Measurements from ENCODE around the gene PRKAG2. TPM values are rescaled to one million over a fixed set of nuclear protein-coding genes. Genes with fewer than 3 reads are reported as not detected.

Gene PRKAG2
- total RNA-seq, 1 experiment from 2014 or later: 73.9 TPM

DNA sequence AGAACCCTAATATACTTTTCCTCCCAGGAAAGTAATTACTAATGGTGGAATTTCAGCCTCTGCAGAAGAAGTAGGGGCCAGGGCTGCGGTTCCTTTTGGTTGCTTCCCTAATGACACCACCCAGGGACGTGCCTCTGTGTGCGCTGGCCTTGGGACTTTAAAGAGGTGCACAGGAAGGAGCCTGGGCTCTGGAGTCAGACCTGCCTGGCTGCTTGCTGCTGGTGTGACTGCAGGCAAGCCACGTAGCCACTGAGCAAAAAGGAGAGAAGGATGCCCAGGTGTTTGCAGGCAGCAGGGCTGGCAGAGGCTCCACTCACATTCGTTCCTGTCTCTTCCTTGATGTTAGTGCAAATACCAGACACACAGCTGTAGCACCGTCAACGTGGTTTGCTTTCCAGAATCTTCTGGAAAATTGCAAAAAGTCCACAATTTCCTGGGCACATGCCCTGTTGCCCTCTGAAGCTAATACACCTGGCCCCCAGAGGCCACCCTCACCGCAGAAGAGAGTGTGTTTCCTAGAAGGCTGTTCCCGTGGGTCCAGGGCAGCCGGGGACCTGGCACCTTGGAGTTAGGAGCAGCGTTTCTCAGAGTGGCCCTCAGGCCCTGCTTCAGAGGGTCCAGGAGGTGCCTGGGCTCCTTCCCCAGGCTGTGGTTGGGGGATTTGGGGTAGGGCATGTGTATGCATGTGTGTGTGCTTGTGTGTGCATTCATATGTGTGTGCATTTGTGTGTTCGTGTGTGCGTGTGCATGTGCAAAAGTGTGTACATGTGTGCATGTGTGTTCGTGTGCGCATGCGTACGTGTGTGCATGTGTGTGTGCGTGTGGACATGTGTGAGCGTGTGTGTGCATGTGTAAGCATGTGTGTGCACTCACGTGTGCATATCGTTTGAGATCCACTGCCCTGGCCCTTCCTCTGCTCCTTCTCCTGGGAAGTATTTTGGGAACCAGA is 12.8 kb upstream of the PRKAG2 start:
- TF ChIP-seq, protein P1, sequence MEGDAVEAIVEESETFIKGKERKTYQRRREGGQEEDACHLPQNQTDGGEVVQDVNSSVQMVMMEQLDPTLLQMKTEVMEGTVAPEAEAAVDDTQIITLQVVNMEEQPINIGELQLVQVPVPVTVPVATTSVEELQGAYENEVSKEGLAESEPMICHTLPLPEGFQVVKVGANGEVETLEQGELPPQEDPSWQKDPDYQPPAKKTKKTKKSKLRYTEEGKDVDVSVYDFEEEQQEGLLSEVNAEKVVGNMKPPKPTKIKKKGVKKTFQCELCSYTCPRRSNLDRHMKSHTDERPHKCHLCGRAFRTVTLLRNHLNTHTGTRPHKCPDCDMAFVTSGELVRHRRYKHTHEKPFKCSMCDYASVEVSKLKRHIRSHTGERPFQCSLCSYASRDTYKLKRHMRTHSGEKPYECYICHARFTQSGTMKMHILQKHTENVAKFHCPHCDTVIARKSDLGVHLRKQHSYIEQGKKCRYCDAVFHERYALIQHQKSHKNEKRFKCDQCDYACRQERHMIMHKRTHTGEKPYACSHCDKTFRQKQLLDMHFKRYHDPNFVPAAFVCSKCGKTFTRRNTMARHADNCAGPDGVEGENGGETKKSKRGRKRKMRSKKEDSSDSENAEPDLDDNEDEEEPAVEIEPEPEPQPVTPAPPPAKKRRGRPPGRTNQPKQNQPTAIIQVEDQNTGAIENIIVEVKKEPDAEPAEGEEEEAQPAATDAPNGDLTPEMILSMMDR (IDR thresholded peaks at IDR 0.05; ENCODE audit: unreplicated experiment): no peak
- H3K4me1 Mint-ChIP-seq (ENCODE audit: insufficient read depth, unreplicated experiment): no peaks in the 10 kb centered on the region
- DNase-seq (ENCODE audit: unreplicated experiment): no peak
- ChIA-PET POLR2A (no interaction called here), CTCF (no interaction called here)
- no TSS peak for BruUV-seq (replicated peaks)
- H3K36me3 Mint-ChIP-seq (ENCODE audit: insufficient read depth, unreplicated experiment): no peaks in the 10 kb centered on the region
- no peak overlapping the region for H3K27ac Mint-ChIP-seq (ENCODE audit: low read depth, unreplicated experiment)
- no peak overlapping the region for H3K4me3 Mint-ChIP-seq (ENCODE audit: unreplicated experiment)
- intact Hi-C loops (cut with micrococcal nuclease): no loop called here
- peaks cover 58% of the 10 kb centered on the region for H3K27me3 Mint-ChIP-seq (ENCODE audit: insufficient read depth, unreplicated experiment)
- H3K9me3 Mint-ChIP-seq (ENCODE audit: unreplicated experiment): no peaks in the 10 kb centered on the region

DNA sequence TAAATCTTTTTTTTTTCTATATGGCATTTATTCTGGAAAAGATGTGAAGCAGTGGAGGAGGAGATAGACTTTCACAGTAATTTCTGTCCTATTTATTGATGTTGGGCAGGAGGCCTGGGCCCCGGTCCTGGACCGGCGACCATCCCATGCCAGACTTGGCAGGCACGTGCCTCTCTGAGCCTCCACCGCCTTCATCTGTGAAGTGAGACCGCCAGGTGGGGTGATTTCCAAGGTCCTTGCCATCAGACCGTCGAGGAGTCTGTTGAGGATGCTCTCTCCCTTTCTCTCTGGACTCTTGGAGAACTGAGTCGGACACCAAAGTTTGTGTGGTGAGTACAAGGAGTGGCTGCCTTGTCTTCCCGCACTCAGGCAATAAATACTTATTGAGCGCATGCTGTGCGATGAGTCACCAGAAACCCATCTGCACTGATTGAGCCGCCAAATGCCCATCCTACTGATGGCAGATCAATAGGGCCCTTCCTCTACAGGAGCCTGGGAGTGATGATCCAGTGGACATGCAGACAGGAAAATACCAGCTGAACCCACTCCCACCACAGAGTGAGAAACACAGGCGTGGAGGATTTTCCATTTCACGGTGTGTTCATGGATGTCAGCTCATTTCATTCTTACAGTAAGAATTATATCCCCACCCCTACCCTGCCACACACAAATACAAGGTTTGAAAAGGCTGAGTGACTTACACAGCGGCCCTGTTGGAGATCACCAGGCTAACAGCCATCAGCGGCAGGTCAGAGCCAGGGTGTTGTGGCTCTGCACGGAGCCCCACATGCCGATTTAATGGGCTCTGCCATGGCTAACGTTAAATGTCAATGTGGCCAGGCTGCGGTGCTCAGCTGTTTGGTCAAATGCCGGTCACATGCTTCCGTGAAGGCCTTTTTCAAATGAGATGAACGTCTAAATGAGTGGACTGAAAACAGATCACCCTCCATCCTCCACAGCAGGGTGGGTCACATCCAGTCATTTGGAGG is 11.5 kb upstream of the PRKAG2 start:
- Mint-ChIP-seq H3K27ac (ENCODE audit: low read depth, unreplicated experiment) (no peak overlapping the region), H3K9me3 (ENCODE audit: unreplicated experiment) (no peaks in the 10 kb centered on the region), H3K4me1 (ENCODE audit: insufficient read depth, unreplicated experiment) (no peaks in the 10 kb centered on the region), H3K4me3 (ENCODE audit: unreplicated experiment) (no peak overlapping the region), H3K36me3 (ENCODE audit: insufficient read depth, unreplicated experiment) (no peaks in the 10 kb centered on the region), H3K27me3 (ENCODE audit: insufficient read depth, unreplicated experiment) (peaks cover 60% of the 10 kb centered on the region)
- BruUV-seq (replicated peaks): no TSS peak
- intact Hi-C loops (cut with micrococcal nuclease): no loop called here
- POLR2A ChIA-PET: interaction anchor here (0.7 kb wide), 1 partner anchor 9 kb away, joined by 3 read pairs; no protein-coding TSS in a partner anchor
- CTCF ChIA-PET: interaction anchor here (0.6 kb wide), 1 partner anchor 105 kb away, joined by 4 read pairs; no protein-coding TSS in a partner anchor
- no peak for DNase-seq (ENCODE audit: unreplicated experiment)
- TF ChIP-seq, protein P1 (IDR thresholded peaks at IDR 0.05; ENCODE audit: unreplicated experiment): no peak

DNA sequence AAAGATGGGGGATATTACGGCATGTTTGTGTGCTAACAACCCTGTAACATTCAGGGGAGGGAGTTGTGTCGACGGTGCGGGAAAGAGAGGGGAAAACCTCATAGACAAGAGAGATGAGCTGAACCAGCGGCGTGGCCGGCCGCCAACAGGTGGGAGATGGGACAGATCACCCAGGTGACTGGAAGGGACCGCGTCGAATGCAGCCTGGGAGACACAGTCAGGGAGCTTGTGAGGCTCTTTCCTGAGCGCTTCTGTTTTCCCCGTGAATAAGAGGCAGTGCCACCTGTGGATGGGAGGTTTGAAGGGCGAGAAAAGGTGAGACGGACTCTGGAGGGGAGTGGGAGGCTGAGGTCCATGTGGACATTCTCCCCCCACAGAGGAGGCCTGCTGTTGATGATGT is 9.9 kb upstream of the PRKAG2 start:
- no peaks in the 10 kb centered on the region for H3K36me3 Mint-ChIP-seq (ENCODE audit: insufficient read depth, unreplicated experiment)
- intact Hi-C loops (cut with micrococcal nuclease): no loop called here
- no peak overlapping the region for H3K4me3 Mint-ChIP-seq (ENCODE audit: unreplicated experiment)
- no peaks in the 10 kb centered on the region for H3K9me3 Mint-ChIP-seq (ENCODE audit: unreplicated experiment)
- H3K4me1 Mint-ChIP-seq (ENCODE audit: insufficient read depth, unreplicated experiment): no peaks in the 10 kb centered on the region
- H3K27me3 Mint-ChIP-seq (ENCODE audit: insufficient read depth, unreplicated experiment): peaks cover 70% of the 10 kb centered on the region
- CTCF ChIA-PET: interaction anchor here (0.6 kb wide), 2 partner anchors 34 to 668 kb away, joined by 3 to 4 read pairs; no protein-coding TSS in a partner anchor
- BruUV-seq (replicated peaks): no TSS peak
- no peak for DNase-seq (ENCODE audit: unreplicated experiment)
- POLR2A ChIA-PET: no interaction called here
- TF ChIP-seq, protein P1 (IDR thresholded peaks at IDR 0.05; ENCODE audit: unreplicated experiment): no peak
- no peak overlapping the region for H3K27ac Mint-ChIP-seq (ENCODE audit: low read depth, unreplicated experiment)

DNA sequence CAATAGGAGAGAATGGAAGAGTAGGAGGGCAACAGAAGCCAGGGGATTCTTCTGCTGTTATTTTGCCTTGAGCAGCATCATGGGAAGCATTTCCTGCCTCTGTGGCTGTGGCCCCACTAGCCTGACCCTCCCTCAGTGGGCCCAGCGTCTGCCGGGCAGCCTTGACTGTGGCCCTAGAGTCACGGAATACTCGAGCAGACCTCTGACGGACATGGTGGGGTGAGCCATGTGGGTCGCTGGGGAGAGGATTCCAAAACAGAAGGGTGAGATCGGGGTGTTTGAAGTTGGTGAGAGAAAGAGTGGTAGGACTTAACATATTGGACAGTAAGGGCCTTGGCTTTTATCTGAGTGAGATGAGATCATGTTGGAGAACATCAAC is 8.3 kb upstream of the PRKAG2 start:
- POLR2A ChIA-PET: no interaction called here
- DNase-seq (ENCODE audit: unreplicated experiment): no peak
- TF ChIP-seq, protein P1 (IDR thresholded peaks at IDR 0.05; ENCODE audit: unreplicated experiment): no peak
- Mint-ChIP-seq H3K36me3 (ENCODE audit: insufficient read depth, unreplicated experiment) (no peaks in the 10 kb centered on the region), H3K27me3 (ENCODE audit: insufficient read depth, unreplicated experiment) (peaks cover 54% of the 10 kb centered on the region), H3K4me3 (ENCODE audit: unreplicated experiment) (no peak overlapping the region), H3K4me1 (ENCODE audit: insufficient read depth, unreplicated experiment) (no peaks in the 10 kb centered on the region), H3K27ac (ENCODE audit: low read depth, unreplicated experiment) (no peak overlapping the region), H3K9me3 (ENCODE audit: unreplicated experiment) (no peaks in the 10 kb centered on the region)
- CTCF ChIA-PET: interaction anchor here (0.8 kb wide), 1 partner anchor 12 kb away, joined by 5 read pairs; no protein-coding TSS in a partner anchor
- BruUV-seq (replicated peaks): no TSS peak
- intact Hi-C loops (cut with micrococcal nuclease): no loop called here
